GM21825 (cell line): ENCODE data around the gene SIK3.

Experiments
- ATAC-seq: cut with Tn5 transposase; IDR thresholded peaks from one replicate; pipeline ENCODE4 v1.9.1; 2021; ENCODE audit warnings: mild to moderate bottlenecking, moderate library complexity; ENCODE audit not compliant: unreplicated experiment

SIK3 gene

GRCh38 chr11:117110294-117110950 lies 12.2 kb upstream of the SIK3 start:
- ATAC-seq: no peak

DNA sequence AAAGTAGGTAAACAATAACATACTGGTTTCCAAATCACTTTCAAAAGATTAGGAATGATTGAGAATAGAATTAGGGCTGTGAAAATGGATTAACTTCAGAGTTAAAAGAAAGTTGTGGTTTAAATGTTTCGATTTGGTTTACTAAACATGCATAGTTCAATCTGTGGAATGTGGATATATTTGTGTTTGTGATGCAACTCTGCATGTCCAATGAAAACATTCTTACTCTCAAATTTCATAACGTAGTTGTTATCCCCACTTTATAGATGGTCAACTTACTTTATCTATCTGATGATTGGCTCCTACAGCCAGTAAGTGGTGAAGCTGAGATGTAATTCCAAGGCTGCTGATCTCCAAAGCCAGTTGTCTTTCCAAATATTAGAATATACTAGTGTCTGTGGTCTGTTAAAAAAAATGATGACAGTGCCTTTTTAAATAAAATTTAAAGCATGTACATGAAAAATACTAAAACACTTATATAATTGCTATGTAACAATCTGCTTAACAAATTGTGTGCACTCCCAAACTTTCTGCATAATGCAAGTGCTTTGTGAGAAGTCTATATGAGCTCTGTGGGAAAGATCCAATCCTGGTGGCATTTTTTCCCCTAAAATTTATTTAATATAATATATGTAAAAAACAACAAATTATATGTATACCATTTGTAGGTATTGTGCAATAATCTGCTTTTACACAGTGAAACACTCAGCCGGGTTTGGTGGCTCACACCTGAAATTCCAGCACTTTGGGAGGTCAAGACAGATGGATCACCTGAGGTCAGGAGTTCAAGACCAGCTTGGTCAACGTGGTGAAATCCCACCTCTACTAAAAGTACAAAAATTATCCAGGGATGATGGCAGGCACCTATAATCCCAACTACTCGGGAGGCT lies 9.7 kb upstream of the SIK3 start:
- no peak for ATAC-seq

- ATAC-seq: no peak
These were observed 2.3 kb upstream of the SIK3 start for GRCh38 chr11:117100556-117100955.

DNA sequence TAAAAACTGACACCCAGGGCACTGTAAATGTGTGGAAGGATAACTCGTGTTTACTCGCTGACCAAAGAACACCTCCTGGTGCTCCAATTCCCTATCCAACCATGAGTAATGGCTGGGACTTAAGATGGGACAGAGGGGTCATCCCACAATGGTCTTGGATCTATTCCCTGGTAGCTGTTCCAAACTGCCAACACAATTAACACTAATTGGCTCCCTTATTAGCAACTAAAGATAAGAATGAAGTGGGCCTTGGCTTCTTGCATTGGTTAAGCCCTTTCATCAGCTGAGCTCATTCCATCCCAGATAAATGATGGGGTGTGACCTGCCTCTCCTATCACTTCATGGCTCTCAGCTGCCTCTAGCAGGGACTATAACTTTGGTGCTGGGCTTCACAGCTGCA lies 1.5 kb upstream of the SIK3 start:
- ATAC-seq: no peak

- peak; percentile 16 for ATAC-seq
These were observed 599 bp downstream of the SIK3 start for GRCh38 chr11:117097389-117098268.

GRCh38 chr11:117097014-117097388 lies 1.2 kb downstream of the SIK3 start:
- ATAC-seq: no peak

DNA sequence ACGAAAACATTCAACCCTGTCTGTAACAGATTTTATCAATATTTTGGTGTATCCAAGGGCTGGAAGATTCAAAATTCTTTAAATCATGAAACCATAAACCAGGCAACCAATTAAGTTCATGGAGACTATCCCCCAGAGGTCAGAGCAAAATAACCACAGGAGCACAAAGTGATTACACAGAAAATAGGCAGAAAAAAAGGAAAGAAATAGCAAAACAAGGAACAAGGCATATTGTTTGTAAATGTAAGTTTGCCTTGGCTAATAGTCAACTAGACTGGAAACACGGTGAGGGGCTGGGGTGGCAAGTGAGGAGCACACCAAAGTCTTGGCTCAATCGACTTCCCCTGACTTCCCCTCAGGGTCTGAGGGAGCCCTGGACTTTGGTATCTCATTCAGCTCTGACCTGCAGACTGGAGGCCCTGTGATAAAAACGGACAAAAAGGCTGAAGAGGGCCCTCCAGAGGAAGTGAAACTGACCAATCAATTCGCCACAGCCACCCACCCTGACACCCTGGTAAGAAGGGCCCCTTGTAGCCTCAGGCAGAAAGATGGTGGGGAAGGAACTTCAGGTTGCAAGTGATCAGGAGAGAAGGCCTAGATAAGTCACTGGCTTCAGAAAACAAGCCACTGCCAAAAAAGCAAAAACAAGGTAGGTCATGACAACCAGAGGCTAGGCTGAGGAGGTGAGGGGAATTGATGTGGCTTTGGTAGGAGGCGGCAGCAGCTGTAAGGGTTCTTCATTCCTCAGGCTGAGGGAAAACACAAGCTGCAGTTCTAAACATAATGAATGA lies 1.8 kb downstream of the SIK3 start:
- ATAC-seq: peak; percentile 26

- no peak for ATAC-seq
These were observed 2.7 kb downstream of the SIK3 start for GRCh38 chr11:117095284-117096161.

DNA sequence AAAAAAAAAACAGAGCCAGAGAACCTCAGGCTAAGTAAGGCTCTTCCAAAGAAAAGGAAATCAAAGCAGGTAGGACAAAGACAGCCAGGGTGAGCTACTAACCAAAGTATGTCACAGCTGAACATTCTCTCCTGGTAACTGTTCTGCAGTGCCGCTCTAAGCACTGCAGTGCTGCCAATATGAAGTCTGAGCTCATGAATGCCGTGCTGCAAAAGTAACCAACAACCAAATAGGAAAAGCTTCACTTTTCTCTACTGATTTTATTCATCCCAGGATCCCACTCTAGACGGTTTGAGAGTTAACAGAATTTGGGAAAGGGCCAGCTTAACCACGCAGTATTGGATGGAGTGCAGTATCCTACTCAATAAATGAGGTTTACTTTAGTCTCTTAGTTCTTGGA lies 3.5 kb downstream of the SIK3 start:
- ATAC-seq: no peak

DNA sequence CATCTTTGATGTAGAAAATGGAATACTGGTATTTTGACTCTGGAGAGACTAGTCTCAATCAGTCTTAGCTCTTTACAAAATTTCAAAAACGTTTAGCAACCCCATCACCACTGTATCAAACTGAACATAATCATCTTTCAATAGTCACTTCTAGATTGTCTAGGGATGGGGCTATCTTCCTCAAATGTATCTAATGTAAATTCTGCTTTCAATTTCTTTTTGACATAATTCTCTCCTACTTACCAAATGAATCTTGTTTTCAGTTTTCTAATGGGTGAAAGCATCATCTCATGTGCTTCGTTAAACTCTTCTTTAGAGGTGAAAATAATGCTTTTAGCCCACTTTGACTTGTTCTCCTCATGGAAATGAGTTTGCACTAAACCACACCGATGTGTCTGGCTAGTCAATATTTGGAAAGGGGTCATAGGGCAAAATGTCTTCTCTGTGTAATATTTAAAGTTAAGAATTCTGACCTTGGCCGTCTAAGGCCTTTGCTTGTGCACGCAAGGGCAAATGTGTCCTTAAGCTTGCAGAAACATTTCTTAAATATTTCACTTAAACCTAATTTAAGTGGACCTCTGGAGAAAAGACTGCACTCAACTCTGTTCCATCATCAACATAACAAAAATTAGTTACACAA lies 5.2 kb downstream of the SIK3 start:
- ATAC-seq: no peak

DNA sequence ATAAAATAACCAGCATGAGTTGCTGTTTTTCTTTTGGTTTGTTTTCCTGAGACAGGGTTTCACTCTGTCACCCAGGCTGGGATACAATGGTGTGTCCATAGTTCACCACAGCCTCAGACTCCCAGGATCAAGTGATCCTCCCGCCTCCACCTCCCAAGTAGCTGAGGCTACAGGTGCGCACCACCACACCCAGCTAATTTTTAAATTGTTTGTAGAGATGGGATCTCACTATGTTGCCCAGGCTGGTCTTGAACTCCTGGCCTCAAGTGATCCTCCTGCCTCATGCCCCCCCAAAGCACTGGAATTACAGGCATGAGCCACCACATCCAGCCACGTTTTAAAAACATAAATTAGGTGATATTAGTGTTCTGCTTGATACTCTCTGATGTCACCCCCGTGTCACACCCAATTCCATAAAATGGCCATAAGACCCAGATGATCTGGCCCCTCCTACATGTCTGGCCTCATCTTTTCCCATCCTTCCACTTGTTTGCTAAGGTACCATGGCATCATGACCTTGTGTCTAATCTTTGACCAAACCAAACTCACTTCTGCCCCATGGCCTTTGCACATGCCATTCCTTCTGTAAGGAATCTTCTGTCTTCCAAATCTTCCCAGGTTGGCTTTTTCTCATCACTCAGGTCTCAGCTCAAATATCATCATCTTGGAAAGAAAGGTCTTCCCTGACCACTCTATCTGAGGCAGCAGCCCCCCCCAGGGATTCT lies 6.3 kb downstream of the SIK3 start:
- no peak for ATAC-seq

GRCh38 chr11:117090111-117090706 lies 8.0 kb downstream of the SIK3 start:
- no peak for ATAC-seq

GRCh38 chr11:117089685-117090084 lies 8.5 kb downstream of the SIK3 start:
- no peak for ATAC-seq

- no peak for ATAC-seq
These were observed 10.8 kb downstream of the SIK3 start for GRCh38 chr11:117087446-117087845.

DNA sequence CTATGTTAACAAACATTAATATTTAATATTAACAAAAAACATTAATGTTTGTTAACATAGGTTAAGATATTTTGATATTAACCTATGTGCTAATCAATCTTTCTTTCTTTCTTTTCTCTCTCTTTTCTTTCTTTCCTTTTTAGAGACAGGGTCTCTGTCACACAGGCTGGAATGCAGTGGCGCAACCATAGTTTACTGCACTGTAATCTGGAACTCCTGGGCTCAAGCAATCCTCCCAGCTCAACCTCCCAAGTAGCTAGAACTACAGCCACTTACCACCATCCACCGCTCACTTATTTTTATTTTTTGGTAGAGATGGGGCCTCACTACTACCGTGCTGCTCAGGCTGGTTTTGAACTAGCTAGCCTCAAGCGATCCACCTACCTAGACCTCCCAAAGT lies 13.2 kb downstream of the SIK3 start:
- no peak for ATAC-seq

- no peak for ATAC-seq
These were observed 15.0 kb downstream of the SIK3 start for GRCh38 chr11:117083011-117083935.

- ATAC-seq: no peak
These were observed 16.3 kb downstream of the SIK3 start for GRCh38 chr11:117081908-117082307.
